HCT116 (cell line): ENCODE data around the gene ZNF236. TPM values are rescaled to one million over a fixed set of nuclear protein-coding genes. Genes with fewer than 3 reads are reported as not detected.

Experiments
- ATAC-seq: fragments of 200-7000 bp; cut with Tn5 transposase; 2 replicates; pipeline ENCODE4 v1.9.1; 2020; ENCODE audit warnings: mild to moderate bottlenecking, moderate library complexity
- BruUV-seq: library from RNA; stranded (reverse); fragments of 400-500 nt; replicated peaks from 2 replicates; lab custom pipeline; 2021; lab: Mats Ljungman, UMichigan
- CTCF ChIA-PET: fragments of 300-600 bp; sonication (Branson Sonifier 250); formaldehyde crosslinking; loops from one replicate; lab custom pipeline; 2021; ENCODE audit warnings: antibody characterized with exemption; lab: Charles Lee
- POLR2A ChIA-PET: fragments of 300-600, 350-600 bp; sonication (Branson Sonifier 250); formaldehyde crosslinking; loops from one replicate; lab custom pipeline; 2021; ENCODE audit warnings: antibody characterized with exemption; lab: Charles Lee
- RAD21 ChIA-PET, 2 experiments: fragments of 300-600 bp; sonication (Branson Sonifier 250); formaldehyde crosslinking; loops; one replicate each; lab custom pipeline; 2023; ENCODE audit warnings: low total read pairs in 2 of 2; ENCODE audit not compliant: uncharacterized antibody in 2 of 2, unreplicated experiment in 2 of 2, low non-redundant PET in 1 of 2; lab: Charles Lee
- DNase-seq: peaks from one replicate; pipeline ENCODE4 v3.0.0-alpha.2; 2010; ENCODE audit warnings: low read depth, low spot score
- H2AFZ ChIP-seq: fragments of 200-600 bp; shearing (Covaris generic), sonication (generic); 2 replicates; pipeline ENCODE4 v1.6.1; 2017; ENCODE audit warnings: low read depth, mixed run types, mixed read lengths, antibody characterized with exemption, low read length; ENCODE audit not compliant: poor library complexity, severe bottlenecking
- H3K27ac ChIP-seq: 2 replicates; pipeline ENCODE4 v1.5.1; 2012; ENCODE audit warnings: low read depth, low read length
- H3K27me3 ChIP-seq: fragments of 200-600 bp; sonication (generic); 2 replicates; pipeline ENCODE4 v1.6.1; 2016; ENCODE audit warnings: mixed run types, low read length, mixed read lengths; ENCODE audit not compliant: insufficient read depth
- H3K36me3 ChIP-seq, 2 experiments: fragments of 200-500 bp in 1 of 2; fragments of 200-600 bp in 1 of 2; sonication (Bioruptor generic) in 1 of 2; sonication (generic) in 1 of 2; 2 replicates each; pipeline versions ENCODE4 v1.5.1 to v1.6.1; 2014 to 2016; ENCODE audit warnings: low read length in 2 of 2, inconsistent platforms in 1 of 2, mixed read lengths in 1 of 2, mixed run types in 1 of 2; ENCODE audit not compliant: insufficient read depth in 2 of 2, control insufficient read depth in 1 of 2
- H3K4me1 ChIP-seq, 2 experiments: fragments of 200-600 bp in 1 of 2; sonication (generic) in 1 of 2; 2 replicates each; pipeline versions ENCODE4 v1.5.1 to v1.6.1; 2012 to 2017; ENCODE audit warnings: low read length in 2 of 2, inconsistent platforms in 1 of 2, mild to moderate bottlenecking in 1 of 2, mixed read lengths in 1 of 2, mixed run types in 1 of 2, moderate library complexity in 1 of 2; ENCODE audit not compliant: insufficient read depth in 2 of 2, control insufficient read depth in 1 of 2
- H3K4me2 ChIP-seq: fragments of 200-600 bp; sonication (generic); 2 replicates; pipeline ENCODE4 v1.6.1; 2017; ENCODE audit warnings: mixed run types, low read length, mixed read lengths
- H3K4me3 ChIP-seq, 2 experiments: fragments of 200-600 bp in 1 of 2; sonication (generic) in 1 of 2; replicated peaks in 1 of 2; 2 replicates each; pipeline ENCODE4 v1.5.1; 2011 to 2016; ENCODE audit warnings: low read length in 2 of 2, control low read depth in 1 of 2, low read depth in 1 of 2, mild to moderate bottlenecking in 1 of 2, mixed read lengths in 1 of 2, mixed run types in 1 of 2
- H3K79me2 ChIP-seq: fragments of 200-600 bp; sonication (generic); 2 replicates; pipeline ENCODE4 v1.6.1; 2017; ENCODE audit warnings: mild to moderate bottlenecking, mixed run types, low read length, moderate library complexity, mixed read lengths; ENCODE audit not compliant: insufficient read depth
- H3K9ac ChIP-seq: fragments of 200-600 bp; sonication (generic); 2 replicates; pipeline ENCODE4 v1.6.1; 2016; ENCODE audit warnings: low read length, mixed read lengths
- H3K9me2 ChIP-seq: fragments of 200-600 bp; sonication (generic), shearing (Covaris generic); 2 replicates; pipeline ENCODE4 v1.6.1; 2017; ENCODE audit warnings: mixed run types, mild to moderate bottlenecking, moderate library complexity; ENCODE audit not compliant: insufficient read depth
- H3K9me3 ChIP-seq, 2 experiments: fragments of 200-500 bp in 1 of 2; fragments of 200-600 bp in 1 of 2; sonication (Bioruptor generic) in 1 of 2; sonication (generic) in 1 of 2; 2 replicates each; pipeline ENCODE4 v1.6.1; 2014 to 2017; ENCODE audit warnings: low read length in 2 of 2, mixed read lengths in 2 of 2, inconsistent platforms in 1 of 2, low read depth in 1 of 2, mild to moderate bottlenecking in 1 of 2, mixed run types in 1 of 2, moderate library complexity in 1 of 2; ENCODE audit not compliant: control insufficient read depth in 1 of 2, insufficient read depth in 1 of 2
- H4K20me1 ChIP-seq: fragments of 200-600 bp; sonication (generic), shearing (Covaris generic); 2 replicates; pipeline ENCODE4 v1.6.1; 2017; ENCODE audit warnings: mixed run types, mild to moderate bottlenecking, moderate library complexity; ENCODE audit not compliant: insufficient read depth
- CBX3 ChIP-seq: IDR thresholded peaks from 2 replicates; pipeline ENCODE4 v1.6.1; 2012; ENCODE audit warnings: low read depth
- CEBPB ChIP-seq: IDR thresholded peaks from 2 replicates; pipeline ENCODE4 v1.6.1; 2012; ENCODE audit warnings: low read depth
- EGR1 ChIP-seq: IDR thresholded peaks from 2 replicates; pipeline ENCODE4 v1.6.1; 2012; ENCODE audit warnings: low read depth
- ELF1 ChIP-seq: IDR thresholded peaks from 2 replicates; pipeline ENCODE4 v1.6.1; 2012; ENCODE audit warnings: low read depth, borderline replicate concordance
- EZH2phosphoT487 ChIP-seq: fragments of 200-600 bp; IDR thresholded peaks from 2 replicates; pipeline ENCODE4 v1.6.1; 2018; ENCODE audit warnings: antibody characterized with exemption, borderline replicate concordance
- POLR2A ChIP-seq: IDR thresholded peaks from 2 replicates; pipeline ENCODE4 v1.7.0; 2011; ENCODE audit warnings: borderline replicate concordance; ENCODE audit not compliant: insufficient read depth, insufficient read length; ENCODE audit errors: extremely low read depth
- POLR2AphosphoS5 ChIP-seq: IDR thresholded peaks from 2 replicates; pipeline ENCODE4 v1.6.1; 2011; ENCODE audit warnings: mild to moderate bottlenecking, low read depth, low read length, moderate library complexity
- RAD21 ChIP-seq: IDR thresholded peaks from 2 replicates; pipeline ENCODE4 v1.6.1; 2012; ENCODE audit warnings: low read depth, mild to moderate bottlenecking
- TCF7L2 ChIP-seq: IDR thresholded peaks from 2 replicates; pipeline ENCODE4 v1.7.0; 2011; ENCODE audit warnings: borderline replicate concordance, inconsistent platforms; ENCODE audit not compliant: insufficient read depth, insufficient read length; ENCODE audit errors: extremely low read depth
- YY1 ChIP-seq: IDR thresholded peaks from 2 replicates; pipeline ENCODE4 v1.6.1; 2011; ENCODE audit warnings: low read length, low read depth, moderate library complexity, mild to moderate bottlenecking; ENCODE audit not compliant: insufficient replicate concordance; ENCODE audit errors: extremely low read depth
- ZFX ChIP-seq: fragments of 450-650 bp; IDR thresholded peaks from 2 replicates; pipeline ENCODE4 v1.6.1; 2017
- ZNF274 ChIP-seq: fragments of 200-500 bp; sonication (Bioruptor generic); IDR thresholded peaks from 2 replicates; pipeline ENCODE4 v1.6.1; 2014; ENCODE audit warnings: mild to moderate bottlenecking, low read depth, low read length, inconsistent platforms
- intact Hi-C: fragments of 100-400 bp; cut with micrococcal nuclease; formaldehyde crosslinking; loops from 2 replicates; pipeline ENCODE4 v1.10.0; 2022
- total RNA-seq: library from RNA; stranded (reverse); gene quantifications from one replicate; pipeline ENCODE4 v1.2.1, GENCODE V29; 2021; ENCODE audit not compliant: unreplicated experiment
- TF ChIP-seq, protein P1 (sequence below): IDR thresholded peaks from 2 replicates; pipeline ENCODE4 v1.6.1; 2012
- TF ChIP-seq, protein P2 (sequence below), 3 experiments: fragments of 200-600 bp in 1 of 3; sonication (generic) in 1 of 3; IDR thresholded peaks in 2 of 3; conservative IDR thresholded peaks in 1 of 3; 2 replicates each; pipeline ENCODE4 v1.5.1; 2012 to 2017; ENCODE audit warnings: low read depth in 2 of 3, low read length in 2 of 3, antibody characterized with exemption in 1 of 3, borderline replicate concordance in 1 of 3, control low read depth in 1 of 3, mild to moderate bottlenecking in 1 of 3, mixed read lengths in 1 of 3, mixed run types in 1 of 3, moderate library complexity in 1 of 3; ENCODE audit not compliant: insufficient read depth in 1 of 3

The ZNF236 gene
- total RNA-seq, 1 experiment from 2014 or later, result 15.0 TPM

DNA sequence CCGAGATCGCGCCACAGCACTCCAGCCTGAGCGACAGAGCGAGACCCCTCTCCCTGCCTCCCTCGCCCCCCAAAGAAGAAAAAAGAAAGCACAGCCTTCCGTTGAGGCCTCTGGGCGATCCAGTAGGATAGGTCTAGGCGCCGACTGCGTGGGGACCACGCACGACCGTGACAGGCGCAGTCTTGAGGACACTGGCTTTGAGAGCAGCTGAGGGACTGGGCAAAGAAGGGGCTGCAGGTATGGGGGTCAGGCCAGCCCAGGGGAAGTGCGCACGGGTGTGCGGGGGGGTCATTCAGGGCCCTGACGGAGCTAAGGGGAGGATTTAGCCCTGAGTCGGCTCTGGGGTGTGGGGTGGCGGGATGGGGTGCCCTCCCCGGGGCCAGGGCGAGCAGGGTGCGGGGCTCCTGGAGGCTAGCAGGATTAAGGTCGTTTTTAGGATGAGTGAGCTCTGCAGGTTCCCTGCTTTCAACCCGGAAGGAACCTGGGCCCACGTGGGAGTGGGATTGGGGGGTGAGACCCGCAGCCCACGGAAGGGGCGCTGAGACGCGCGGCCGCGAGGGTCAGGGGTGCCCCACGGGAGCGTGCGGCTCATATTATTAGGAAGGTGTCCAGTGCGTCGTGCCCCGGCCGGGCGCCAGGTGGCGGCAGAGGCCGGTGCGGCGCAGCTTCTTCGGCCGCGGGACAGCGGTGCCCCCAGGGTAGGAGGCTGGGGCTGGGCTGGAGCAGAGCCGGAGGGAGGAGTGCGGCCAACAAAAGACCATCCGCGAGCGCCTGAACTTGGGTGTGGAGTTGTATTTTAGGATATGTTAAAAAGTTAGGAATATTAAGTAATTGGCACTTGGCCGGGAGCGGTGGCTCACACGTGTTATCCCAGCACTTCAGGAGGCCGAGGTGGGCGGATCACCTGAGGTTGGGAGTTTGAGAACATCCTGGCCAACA, 20.5 kb upstream of the ZNF236 start (continued):
- TF ChIP-seq, protein P1, sequence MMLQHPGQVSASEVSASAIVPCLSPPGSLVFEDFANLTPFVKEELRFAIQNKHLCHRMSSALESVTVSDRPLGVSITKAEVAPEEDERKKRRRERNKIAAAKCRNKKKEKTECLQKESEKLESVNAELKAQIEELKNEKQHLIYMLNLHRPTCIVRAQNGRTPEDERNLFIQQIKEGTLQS, result no peak
- TF ChIP-seq ELF1, result no peak
- no peak for TF ChIP-seq CBX3
- no peak for TF ChIP-seq POLR2A
- no peak for TF ChIP-seq TCF7L2
- no peak for TF ChIP-seq CEBPB

DNA sequence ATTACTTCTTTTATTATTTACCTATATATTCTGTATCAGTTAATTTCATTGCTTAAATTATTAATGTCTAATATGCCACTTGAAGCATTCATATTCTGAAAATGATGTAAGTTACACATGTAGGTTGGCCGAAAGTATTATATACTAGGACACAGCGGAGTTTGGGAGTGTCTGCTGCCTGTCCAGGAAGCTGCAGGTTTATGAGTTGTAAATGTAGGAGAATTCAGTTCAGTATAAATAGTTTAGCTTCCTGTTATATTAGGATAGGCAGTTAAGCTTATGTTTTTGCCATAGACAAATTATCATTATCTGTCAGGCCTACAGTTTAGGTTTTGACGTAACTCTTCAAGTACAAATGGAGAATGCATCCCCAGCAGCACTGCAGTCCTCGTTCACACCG, 18.9 kb upstream of the ZNF236 start:
- TF ChIP-seq ZNF274 (no peak), ELF1 (no peak), YY1 (no peak), POLR2A (no peak), EGR1 (no peak), ZFX (no peak), POLR2AphosphoS5 (no peak), EZH2phosphoT487 (no peak), TCF7L2 (no peak), RAD21 (no peak)
- TF ChIP-seq, protein P2, sequence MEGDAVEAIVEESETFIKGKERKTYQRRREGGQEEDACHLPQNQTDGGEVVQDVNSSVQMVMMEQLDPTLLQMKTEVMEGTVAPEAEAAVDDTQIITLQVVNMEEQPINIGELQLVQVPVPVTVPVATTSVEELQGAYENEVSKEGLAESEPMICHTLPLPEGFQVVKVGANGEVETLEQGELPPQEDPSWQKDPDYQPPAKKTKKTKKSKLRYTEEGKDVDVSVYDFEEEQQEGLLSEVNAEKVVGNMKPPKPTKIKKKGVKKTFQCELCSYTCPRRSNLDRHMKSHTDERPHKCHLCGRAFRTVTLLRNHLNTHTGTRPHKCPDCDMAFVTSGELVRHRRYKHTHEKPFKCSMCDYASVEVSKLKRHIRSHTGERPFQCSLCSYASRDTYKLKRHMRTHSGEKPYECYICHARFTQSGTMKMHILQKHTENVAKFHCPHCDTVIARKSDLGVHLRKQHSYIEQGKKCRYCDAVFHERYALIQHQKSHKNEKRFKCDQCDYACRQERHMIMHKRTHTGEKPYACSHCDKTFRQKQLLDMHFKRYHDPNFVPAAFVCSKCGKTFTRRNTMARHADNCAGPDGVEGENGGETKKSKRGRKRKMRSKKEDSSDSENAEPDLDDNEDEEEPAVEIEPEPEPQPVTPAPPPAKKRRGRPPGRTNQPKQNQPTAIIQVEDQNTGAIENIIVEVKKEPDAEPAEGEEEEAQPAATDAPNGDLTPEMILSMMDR (IDR thresholded peaks at IDR 0.05 in 2 of 3, conservative IDR thresholded peaks at IDR 0.05 in 1 of 3; ENCODE audit: borderline replicate concordance in 1 of 3, insufficient read depth in 1 of 3, low read depth in 2 of 3, low read length in 2 of 3), result no peak
- Histone ChIP-seq H3K9me2 (no peaks in the 10 kb centered on the region), H4K20me1 (no peaks in the 10 kb centered on the region), H3K79me2 (no peaks in the 10 kb centered on the region), H3K4me1 (peaks cover 13 to 32% of the 10 kb centered on the region in 2 experiments), H3K9me3 (no peaks in the 10 kb centered on the region), H3K27me3 (no peaks in the 10 kb centered on the region), H2AFZ (peak overlapping the region; percentile 100), H3K27ac (no peak overlapping the region), H3K4me2 (peak overlapping the region; percentile 88), H3K9ac (peak overlapping the region; percentile 23; the same call in 1 of the 2 replicates), H3K36me3 (no peaks in the 10 kb centered on the region), H3K4me3 (peak overlapping the region; percentile 10 to 50; a peak in 2 of 4 replicates)
- intact Hi-C loops, result loop anchor here (1.0 to 10.0 kb wide), 6 partner anchors 17 to 401 kb away; partner anchors contain the start of gene ZNF516
- BruUV-seq, result no TSS peak
- ATAC-seq, result no peak
- ChIA-PET RAD21 (interaction anchor here in 1 of 2 experiments (1.6 kb wide), 1 partner anchor 16 kb away, joined by 3 read pairs; no protein-coding TSS in a partner anchor), POLR2A (no interaction called here), CTCF (interaction anchor here (1.0 to 2.6 kb wide), 9 partner anchors 8 to 408 kb away, joined by 3 to 16 read pairs (median 7); partner anchors contain the start of gene ZNF236)
- no peak for DNase-seq
